Spleen (tissue), 11 donors: Measurements from ENCODE around the gene PTPRO. TPM values are rescaled to one million over a fixed set of nuclear protein-coding genes. Genes with fewer than 3 reads are reported as not detected.

Experiments
- DNase-seq: peaks from one replicate; pipeline ENCODE4 v3.0.0-alpha.2; 2020
- H3K27ac ChIP-seq, 8 donors: fragments of 200-600 bp; sonication (generic) in 7 of 8; 1 replicate in 4 of 8; 2 replicates in 4 of 8; pipeline versions ENCODE4 v1.5.0 to v1.8.0; 2016 to 2021; ENCODE audit warnings: inconsistent platforms in 4 of 8, mild to moderate bottlenecking in 4 of 8, moderate library complexity in 1 of 8
- H3K27me3 ChIP-seq, 7 donors: fragments of 200-600 bp; sonication (generic) in 6 of 7; replicated peaks in 1 of 7; 1 replicate in 4 of 7; 2 replicates in 3 of 7; pipeline versions ENCODE4 v1.5.0 to v1.8.0; 2016 to 2021; ENCODE audit warnings: inconsistent platforms in 3 of 7, mild to moderate bottlenecking in 1 of 7
- H3K36me3 ChIP-seq, 6 donors: fragments of 200-600 bp; sonication (generic) in 5 of 6; 1 replicate in 4 of 6; 2 replicates in 2 of 6; pipeline versions ENCODE4 v1.5.0 to v1.8.0; 2016 to 2021; ENCODE audit warnings: inconsistent platforms in 2 of 6
- H3K4me1 ChIP-seq, 6 donors: fragments of 200-600 bp; sonication (generic) in 5 of 6; 1 replicate in 3 of 6; 2 replicates in 3 of 6; pipeline versions ENCODE4 v1.5.0 to v1.8.0; 2016 to 2021; ENCODE audit warnings: inconsistent platforms in 3 of 6
- H3K4me3 ChIP-seq, 8 donors: fragments of 200-600 bp; sonication (generic) in 7 of 8; 1 replicate in 4 of 8; 2 replicates in 4 of 8; pipeline versions ENCODE4 v1.5.0 to v1.8.0; 2016 to 2021; ENCODE audit warnings: inconsistent platforms in 4 of 8, mild to moderate bottlenecking in 4 of 8, moderate library complexity in 2 of 8
- H3K9me3 ChIP-seq, 8 donors: fragments of 200-600 bp; sonication (generic) in 7 of 8; 1 replicate in 4 of 8; 2 replicates in 4 of 8; pipeline versions ENCODE4 v1.5.0 to v1.8.0; 2016 to 2021; ENCODE audit warnings: inconsistent platforms in 4 of 8
- POLR2A ChIP-seq, 3 donors: fragments of 450-650 bp; IDR thresholded peaks; one replicate each; pipeline ENCODE4 v1.5.1; 2017; ENCODE audit warnings: antibody characterized with exemption in 3 of 3, mild to moderate bottlenecking in 1 of 3
- POLR2AphosphoS5 ChIP-seq, 3 donors: sonication (generic); formaldehyde crosslinking; IDR thresholded peaks; one replicate each; pipeline ENCODE4 v1.5.1; 2017; ENCODE audit warnings: antibody characterized with exemption in 3 of 3
- WGBS, 5 donors: extraction: QIAGEN DNeasy Blood & Tissue Kit in 3 of 5; methylation state at CpG; one replicate each; pipeline versions ENCODE4 v1.1.5 to v1.1.7; 2013 to 2018; 5-methylcytosine and 5-hydroxymethylcytosine counted together
- intact Hi-C: fragments of 100-400 bp; cut with DNase I; formaldehyde crosslinking; loops from one replicate; pipeline ENCODE4 v1.15.0; 2023; ENCODE audit warnings: low total_unique reads
- polyA plus RNA-seq, 3 donors: library from polyadenylated mRNA; stranded (reverse); fragments of 200-250 nt; gene quantifications; one replicate each; pipeline ENCODE4 v1.2.1, GENCODE V29; 2013
- total RNA-seq, 7 donors: library from RNA; depleted of rRNA in 3 of 7; stranded (reverse); fragments of >200 nt in 3 of 7; fragmentation: NEBNext Ultra II Directional in 4 of 7; extraction: Animal tissue kit (Norgen Biotek cat#: 25700) in 4 of 7; gene quantifications; one replicate each; pipeline versions ENCODE4 v1.1.0 to v1.2.1, GENCODE V29; 2016 to 2021
- TF ChIP-seq, protein P1 (sequence below), 11 experiments: fragments of 200-600 bp in 7 of 11; fragments of 450-650 bp in 4 of 11; sonication (generic) in 4 of 11; IDR thresholded peaks in 8 of 11; conservative IDR thresholded peaks in 3 of 11; 1 replicate in 7 of 11; 2 replicates in 4 of 11; pipeline versions ENCODE4 v1.4.0 to v1.8.0; 2016 to 2021; ENCODE audit warnings: antibody characterized with exemption in 11 of 11, inconsistent platforms in 4 of 11, mild to moderate bottlenecking in 1 of 11
- donor health status: healthy with polysubstance abuse.
- donor health status: DM: no; HTN: no; CAD: no; lungs with moderate emphysema.
- donor health status: DM: no; HTN: no; CAD: no.
- donor health status: Bipolar disorder and iron deficiency.
- donor health status: healthy.
- donor health status: DM: no; HTN: no; CAD: no.
- donor health status: DM: yes; HTN: yes; CAD: no.

The PTPRO gene
- total and polyA plus RNA-seq, 10 donors = 2.3 to 12.2 (median 5.6) TPM

DNA sequence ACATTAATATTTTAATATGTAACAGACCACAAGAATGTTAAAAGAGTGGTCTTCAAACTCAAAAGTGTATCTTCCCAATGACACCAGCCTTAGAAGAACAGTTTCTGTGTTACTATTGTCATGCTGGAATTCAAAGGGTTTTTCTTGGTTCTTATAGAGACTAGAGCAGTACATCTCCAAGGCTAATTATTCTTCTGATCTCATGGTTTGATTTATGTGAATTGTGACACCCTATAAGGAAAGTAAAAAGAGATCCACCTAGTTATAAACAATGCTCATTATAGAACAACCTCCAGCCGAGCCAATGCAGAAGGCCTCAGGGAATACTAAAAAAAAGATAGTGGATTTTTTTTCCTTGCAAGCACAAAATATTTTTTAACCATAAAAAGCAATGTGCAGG lies 65.5 kb downstream of the PTPRO start:
- H3K27me3 ChIP-seq = no peaks in the 10 kb centered on the region
- no peaks in the 10 kb centered on the region for H3K36me3 ChIP-seq
- no peaks in the 10 kb centered on the region for H3K4me1 ChIP-seq
- DNase-seq = no peak
- H3K27ac ChIP-seq = no peak overlapping the region
- intact Hi-C loops = no loop called here
- TF ChIP-seq, protein P1, sequence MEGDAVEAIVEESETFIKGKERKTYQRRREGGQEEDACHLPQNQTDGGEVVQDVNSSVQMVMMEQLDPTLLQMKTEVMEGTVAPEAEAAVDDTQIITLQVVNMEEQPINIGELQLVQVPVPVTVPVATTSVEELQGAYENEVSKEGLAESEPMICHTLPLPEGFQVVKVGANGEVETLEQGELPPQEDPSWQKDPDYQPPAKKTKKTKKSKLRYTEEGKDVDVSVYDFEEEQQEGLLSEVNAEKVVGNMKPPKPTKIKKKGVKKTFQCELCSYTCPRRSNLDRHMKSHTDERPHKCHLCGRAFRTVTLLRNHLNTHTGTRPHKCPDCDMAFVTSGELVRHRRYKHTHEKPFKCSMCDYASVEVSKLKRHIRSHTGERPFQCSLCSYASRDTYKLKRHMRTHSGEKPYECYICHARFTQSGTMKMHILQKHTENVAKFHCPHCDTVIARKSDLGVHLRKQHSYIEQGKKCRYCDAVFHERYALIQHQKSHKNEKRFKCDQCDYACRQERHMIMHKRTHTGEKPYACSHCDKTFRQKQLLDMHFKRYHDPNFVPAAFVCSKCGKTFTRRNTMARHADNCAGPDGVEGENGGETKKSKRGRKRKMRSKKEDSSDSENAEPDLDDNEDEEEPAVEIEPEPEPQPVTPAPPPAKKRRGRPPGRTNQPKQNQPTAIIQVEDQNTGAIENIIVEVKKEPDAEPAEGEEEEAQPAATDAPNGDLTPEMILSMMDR (IDR thresholded peaks at IDR 0.05 in 8 of 11, conservative IDR thresholded peaks at IDR 0.05 in 3 of 11) = no peak
- 23 to 75% (median 60%) methylated on average over 1 of the region's 1 CpG for WGBS, 5 donors
- H3K4me3 ChIP-seq = no peak overlapping the region
- no peaks in the 10 kb centered on the region for H3K9me3 ChIP-seq

DNA sequence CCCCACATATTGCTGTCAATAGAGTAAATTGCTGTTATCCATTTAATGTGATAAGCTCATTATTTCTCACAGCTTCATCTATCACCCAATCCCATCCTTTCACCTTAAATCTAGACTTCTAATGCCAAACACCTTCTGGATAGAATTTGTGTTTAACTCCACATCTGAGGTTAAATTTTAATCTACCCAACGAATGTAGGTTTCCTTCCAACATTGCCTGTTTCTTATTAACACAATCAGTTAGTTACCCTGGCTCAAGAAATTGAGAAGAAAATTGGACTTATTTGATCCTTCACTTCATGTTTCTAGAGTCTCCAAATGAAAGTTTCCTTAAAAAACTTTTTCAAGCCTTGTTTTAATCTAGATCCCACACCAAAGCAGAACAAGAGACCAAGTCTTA lies 67.3 kb downstream of the PTPRO start:
- H3K9me3 ChIP-seq = no peaks in the 10 kb centered on the region
- intact Hi-C loops = no loop called here
- H3K4me1 ChIP-seq = no peaks in the 10 kb centered on the region
- TF ChIP-seq, protein P1 (IDR thresholded peaks at IDR 0.05 in 8 of 11, conservative IDR thresholded peaks at IDR 0.05 in 3 of 11) = no peak
- TF ChIP-seq POLR2A (IDR thresholded peaks at IDR 0.05) (no peak), POLR2AphosphoS5 (IDR thresholded peaks at IDR 0.05) (no peak)
- 54 to 75% (median 66%) methylated on average over 1 of the region's 1 CpG for WGBS, 5 donors
- no peaks in the 10 kb centered on the region for H3K27me3 ChIP-seq
- no peak overlapping the region for H3K27ac ChIP-seq
- no peak overlapping the region for H3K4me3 ChIP-seq
- no peaks in the 10 kb centered on the region for H3K36me3 ChIP-seq
- no peak for DNase-seq

DNA sequence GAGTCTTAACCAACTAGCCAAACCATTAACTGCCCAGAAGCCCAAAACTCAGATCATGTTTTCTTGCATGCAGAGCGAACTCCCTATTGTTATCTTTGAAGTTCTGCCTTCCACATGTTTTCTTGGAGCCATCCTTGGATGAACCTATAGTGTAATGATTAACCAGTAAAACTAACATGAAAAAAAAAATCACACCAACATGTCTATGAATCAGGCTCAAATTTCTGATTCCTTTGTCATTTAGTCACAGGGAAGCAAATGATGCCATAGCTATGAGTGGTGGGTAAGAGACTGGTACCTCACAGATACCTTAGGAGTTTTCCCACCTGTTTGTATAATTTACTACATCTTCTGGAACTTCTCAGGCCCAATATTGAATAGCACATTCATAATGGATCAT lies 70.7 kb downstream of the PTPRO start:
- no peaks in the 10 kb centered on the region for H3K9me3 ChIP-seq
- TF ChIP-seq POLR2AphosphoS5 (IDR thresholded peaks at IDR 0.05) (no peak), POLR2A (IDR thresholded peaks at IDR 0.05) (no peak)
- TF ChIP-seq, protein P1 (IDR thresholded peaks at IDR 0.05 in 8 of 11, conservative IDR thresholded peaks at IDR 0.05 in 3 of 11) = no peak
- H3K27me3 ChIP-seq = no peaks in the 10 kb centered on the region
- no peak for DNase-seq
- H3K36me3 ChIP-seq = no peaks in the 10 kb centered on the region
- no peaks in the 10 kb centered on the region for H3K4me1 ChIP-seq
- no peak overlapping the region for H3K27ac ChIP-seq
- WGBS, 5 donors = 68 to 82% (median 81%) methylated on average over 1 of the region's 1 CpG
- no peak overlapping the region for H3K4me3 ChIP-seq
- intact Hi-C loops = no loop called here

DNA sequence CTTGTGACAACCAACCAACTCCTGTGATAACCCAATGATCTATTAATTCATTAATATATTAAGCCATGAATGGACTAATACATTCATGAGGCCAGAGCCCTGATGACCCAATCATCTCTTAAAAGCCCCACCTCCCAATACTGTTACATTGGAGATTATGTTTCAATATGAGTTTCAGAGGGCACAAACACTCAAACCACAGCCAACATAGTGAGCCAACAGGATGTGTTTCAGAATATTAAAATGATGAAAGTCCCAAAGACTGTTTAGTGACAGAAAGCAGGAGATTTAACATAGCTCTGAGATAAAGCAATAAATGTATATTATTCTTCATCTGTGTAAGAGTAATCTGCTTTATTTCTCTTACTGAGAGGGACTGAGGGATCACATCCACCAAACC lies 71.7 kb downstream of the PTPRO start:
- no peak for DNase-seq
- no peaks in the 10 kb centered on the region for H3K9me3 ChIP-seq
- no peak overlapping the region for H3K4me3 ChIP-seq
- TF ChIP-seq POLR2A (IDR thresholded peaks at IDR 0.05) (no peak), POLR2AphosphoS5 (IDR thresholded peaks at IDR 0.05) (no peak)
- TF ChIP-seq, protein P1 (IDR thresholded peaks at IDR 0.05 in 8 of 11, conservative IDR thresholded peaks at IDR 0.05 in 3 of 11) = no peak
- no peaks in the 10 kb centered on the region for H3K36me3 ChIP-seq
- no peaks in the 10 kb centered on the region for H3K27me3 ChIP-seq
- no peaks in the 10 kb centered on the region for H3K4me1 ChIP-seq
- intact Hi-C loops = no loop called here
- no peak overlapping the region for H3K27ac ChIP-seq
